ENCODE data around the gene FAM193B.

The FAM193B gene

DNA sequence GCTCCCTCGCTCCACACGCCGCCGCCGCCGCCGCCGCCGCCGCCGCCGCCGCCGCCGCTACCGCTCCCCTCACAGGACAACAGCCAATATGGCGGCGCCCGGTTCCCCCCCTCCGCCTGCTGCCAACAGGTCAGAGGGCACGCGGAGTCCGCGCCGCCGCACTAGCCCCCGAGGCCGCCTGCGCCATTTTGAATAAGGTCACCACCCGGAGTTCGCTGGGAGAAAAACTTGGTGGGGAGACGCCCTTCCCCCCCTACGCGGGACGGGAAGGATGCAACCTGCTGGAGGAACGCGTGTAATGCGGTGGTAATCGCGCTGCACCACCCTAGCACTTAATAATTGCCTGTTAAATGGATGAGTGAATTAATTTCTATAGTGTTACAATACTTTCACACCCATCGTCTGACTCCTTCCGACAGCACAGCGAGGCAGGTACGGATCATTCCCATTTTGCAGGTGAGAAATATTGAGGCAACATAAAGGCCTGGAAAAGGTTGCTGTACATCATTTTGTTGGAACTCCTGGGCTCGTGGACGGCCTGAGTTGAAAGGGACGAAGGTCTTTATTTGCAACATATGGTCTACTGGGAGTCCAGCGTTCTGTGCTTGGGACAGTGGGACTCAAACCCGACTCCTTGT, at the start of gene FAM193B:
Gene FAM193B (minus strand): TSS at position 90 of the 638 bp plus-strand sequence. CDS start 105 bp downstream, outside the sequence.
- in situ Hi-C loops (cut with MboI; ENCODE audit: low sequenced_read_pairs) = no loop called here

DNA sequence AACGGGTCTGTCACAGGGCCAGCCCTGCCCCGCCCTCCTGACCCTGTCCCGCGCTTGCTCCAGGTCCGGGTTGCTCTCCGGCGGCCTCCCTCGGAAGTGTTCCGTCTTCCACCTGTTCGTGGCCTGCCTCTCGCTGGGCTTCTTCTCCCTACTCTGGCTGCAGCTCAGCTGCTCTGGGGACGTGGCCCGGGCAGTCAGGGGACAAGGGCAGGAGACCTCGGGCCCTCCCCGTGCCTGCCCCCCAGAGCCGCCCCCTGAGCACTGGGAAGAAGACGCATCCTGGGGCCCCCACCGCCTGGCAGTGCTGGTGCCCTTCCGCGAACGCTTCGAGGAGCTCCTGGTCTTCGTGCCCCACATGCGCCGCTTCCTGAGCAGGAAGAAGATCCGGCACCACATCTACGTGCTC, 49.8 kb upstream of the FAM193B start:
- in situ Hi-C loops (cut with MboI; ENCODE audit: low sequenced_read_pairs) = no loop called here

DNA sequence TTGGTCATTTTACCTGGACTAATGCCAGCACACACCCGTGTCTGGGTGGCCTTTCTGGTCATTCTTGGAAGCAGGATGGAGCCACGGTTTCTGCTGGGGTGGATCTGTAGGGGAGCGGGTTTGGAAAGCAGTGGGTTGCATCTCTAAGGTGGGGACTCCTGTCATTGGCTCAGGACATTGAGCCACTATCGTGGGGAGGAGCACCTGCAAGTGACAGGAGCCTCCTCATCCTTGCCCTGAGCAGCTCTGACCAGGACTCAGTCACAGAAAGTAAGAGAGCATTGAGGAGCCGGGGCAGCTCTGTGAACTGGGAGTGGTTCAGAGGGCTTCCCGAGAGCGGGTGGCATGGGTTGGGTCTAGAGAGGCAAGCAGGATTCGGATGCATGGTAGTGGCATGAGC, 49.3 kb upstream of the FAM193B start:
- in situ Hi-C loops (cut with MboI; ENCODE audit: low sequenced_read_pairs) = no loop called here

DNA sequence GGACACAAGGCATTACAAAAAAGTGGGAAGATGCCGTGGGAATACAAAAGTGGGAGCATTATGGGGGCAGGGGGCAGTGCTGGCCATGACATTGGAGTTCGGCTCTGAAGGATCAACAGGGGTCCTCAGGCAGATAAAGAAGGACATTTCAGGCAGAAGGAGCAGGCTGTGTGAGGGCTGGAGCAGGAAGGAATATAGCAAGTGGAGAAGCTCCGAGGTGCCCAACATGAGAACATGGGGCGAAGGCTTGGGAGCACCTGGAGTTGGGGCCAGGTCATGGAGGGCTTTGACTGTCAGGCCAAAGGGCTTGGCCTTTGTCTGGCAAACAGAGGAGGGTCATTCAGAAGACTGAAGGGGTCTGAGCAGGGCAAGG, 48.1 kb upstream of the FAM193B start:
- in situ Hi-C loops (cut with MboI; ENCODE audit: low sequenced_read_pairs) = no loop called here

DNA sequence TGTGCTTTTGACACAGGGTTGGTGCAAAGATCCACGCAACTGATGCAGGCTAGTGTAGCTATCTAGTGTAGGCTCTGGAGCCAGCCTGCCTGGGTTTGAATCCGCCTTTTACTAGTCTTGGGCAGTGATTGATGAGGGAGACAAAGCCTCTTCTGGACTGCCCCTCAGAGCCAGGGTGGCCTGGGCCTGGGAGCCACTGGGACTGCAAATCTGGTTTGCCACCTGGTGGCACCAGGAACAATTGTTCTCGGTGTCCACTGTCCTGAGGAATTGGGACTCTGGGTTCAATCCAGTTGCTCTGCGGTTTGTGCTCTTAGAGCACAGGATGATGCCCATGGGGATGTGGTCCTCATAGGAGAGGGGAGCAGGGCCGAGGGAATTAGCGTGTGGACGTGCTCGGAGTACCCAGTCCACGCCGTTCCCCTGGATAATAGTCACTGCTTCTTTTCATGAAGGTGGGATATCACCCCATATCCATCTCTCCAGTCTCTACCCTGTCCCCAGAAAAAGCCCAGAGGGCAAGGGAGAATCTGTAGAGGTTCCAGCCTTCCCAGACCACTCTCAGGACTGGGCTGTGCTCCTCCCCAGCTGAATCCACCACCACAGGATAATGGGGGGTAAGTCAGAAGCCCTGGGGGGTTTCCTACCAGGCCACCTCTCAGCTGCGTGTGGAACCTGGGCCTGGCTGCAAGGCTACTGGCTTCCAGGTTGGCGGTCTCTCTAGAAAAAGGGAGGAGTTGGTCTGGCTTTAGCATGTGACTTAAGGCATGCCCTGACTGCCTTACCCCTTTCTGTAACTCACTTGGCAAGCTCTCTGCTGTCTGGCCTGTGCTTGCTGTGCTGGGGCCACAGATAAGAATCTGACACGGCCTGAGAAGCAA, 47.5 kb upstream of the FAM193B start:
- in situ Hi-C loops (cut with MboI; ENCODE audit: low sequenced_read_pairs) = no loop called here

DNA sequence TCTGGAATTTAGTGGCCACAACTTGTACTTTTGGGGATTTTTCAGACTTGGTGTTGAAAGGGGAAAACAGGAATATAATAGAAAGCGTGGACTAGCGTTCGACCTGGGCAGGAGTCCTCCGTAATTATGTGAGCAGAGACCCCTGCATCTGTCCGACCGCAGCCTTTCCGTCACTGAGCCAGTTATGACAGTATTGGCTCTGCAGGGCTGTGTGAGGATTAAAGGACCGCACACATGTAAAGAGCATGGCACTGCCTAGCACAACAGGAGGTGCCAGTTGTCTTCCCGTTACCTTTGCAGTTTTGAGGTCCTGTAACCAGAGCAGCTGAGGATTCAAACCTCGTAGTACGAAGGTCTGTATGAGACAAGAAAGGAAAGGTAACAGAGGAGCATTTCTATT, 46.8 kb upstream of the FAM193B start:
- in situ Hi-C loops (cut with MboI; ENCODE audit: low sequenced_read_pairs) = no loop called here

DNA sequence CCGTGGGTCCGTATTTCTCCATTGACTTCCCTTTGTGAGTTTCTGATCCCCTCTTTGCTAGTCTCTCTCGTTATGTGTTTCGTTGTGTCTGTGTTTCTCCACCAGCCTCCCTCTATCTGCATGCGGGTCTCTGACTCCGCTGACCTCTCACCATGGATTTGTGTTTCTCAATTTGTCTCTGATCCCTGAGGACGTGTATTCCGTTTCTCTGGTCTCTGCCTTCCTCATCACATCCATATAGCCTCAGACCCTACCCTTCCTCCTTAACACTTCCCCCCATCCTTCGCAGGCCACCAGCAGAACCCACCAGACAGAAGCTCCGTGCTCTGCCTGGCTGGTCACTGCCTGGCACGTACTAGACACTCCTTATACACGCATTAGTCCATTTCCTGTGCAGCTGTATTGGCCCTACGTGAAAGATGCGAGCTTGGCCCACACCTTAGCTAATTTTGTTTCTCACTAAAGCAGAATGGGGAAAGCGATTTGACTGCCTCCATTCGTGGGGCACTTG, 46.2 kb upstream of the FAM193B start:
- in situ Hi-C loops (cut with MboI; ENCODE audit: low sequenced_read_pairs) = no loop called here

DNA sequence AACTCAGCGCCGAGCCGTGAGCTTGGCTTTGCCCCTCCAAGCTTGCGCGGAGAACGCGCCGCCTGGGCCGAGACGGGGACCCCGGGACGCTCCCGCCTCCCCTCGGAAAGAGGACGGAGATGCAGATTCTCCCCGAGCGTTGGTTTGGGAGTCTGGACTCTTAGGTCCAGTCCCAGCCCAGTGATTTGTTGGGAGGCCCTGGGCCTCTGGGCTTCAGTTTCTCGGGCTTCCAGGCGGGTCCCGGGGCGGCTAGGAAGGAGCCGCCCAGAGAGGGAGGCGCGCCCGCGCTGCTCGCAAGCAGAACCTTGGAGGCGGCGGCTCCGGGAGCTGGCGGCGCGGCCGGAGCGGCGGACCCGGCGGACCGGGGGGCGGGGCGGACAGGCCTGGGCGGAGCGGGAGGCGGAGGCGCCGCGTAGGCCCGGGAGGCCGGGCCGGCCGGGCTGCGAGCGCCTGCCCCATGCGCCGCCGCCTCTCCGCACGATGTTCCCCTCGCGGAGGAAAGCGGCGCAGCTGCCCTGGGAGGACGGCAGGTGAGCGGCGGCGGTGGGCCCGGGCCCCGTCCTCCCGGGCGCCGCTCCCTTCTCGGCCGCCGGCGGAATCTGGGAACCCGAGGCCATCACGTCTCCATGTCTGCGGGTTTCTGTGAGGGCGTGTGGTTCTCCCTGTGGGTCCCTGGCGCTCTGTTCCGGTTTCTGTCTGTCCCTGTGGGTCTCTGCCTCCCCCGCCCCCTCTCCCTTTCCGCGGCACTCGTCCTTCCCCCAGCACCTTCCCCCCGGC, 45.6 kb upstream of the FAM193B start, which contains the start of gene B4GALT7:
Gene B4GALT7 (plus strand): TSS at position 402 of the 777 bp plus-strand sequence. CDS start 79 bp downstream, at position 481.
- in situ Hi-C loops (cut with MboI; ENCODE audit: low sequenced_read_pairs) = no loop called here

DNA sequence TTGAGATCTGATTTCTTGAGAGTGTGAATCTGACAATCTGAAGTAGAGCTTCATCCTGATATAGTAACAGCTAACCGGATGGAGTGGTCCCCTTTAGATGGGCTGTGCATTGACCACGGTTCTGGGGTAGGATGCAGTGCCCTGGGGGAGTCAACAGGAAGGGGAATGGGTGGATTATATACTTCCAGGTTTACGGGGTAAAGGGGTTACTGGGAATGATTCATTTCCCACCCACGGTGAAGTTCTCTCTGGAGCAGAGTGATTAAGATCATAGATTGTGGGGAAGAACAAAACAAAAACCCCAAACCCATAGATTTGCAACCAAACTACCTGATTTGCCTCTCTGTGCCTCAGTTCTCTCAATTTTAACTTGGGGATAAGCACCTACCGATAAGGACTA, 44.1 kb upstream of the FAM193B start:
- in situ Hi-C loops (cut with MboI; ENCODE audit: low sequenced_read_pairs) = no loop called here

DNA sequence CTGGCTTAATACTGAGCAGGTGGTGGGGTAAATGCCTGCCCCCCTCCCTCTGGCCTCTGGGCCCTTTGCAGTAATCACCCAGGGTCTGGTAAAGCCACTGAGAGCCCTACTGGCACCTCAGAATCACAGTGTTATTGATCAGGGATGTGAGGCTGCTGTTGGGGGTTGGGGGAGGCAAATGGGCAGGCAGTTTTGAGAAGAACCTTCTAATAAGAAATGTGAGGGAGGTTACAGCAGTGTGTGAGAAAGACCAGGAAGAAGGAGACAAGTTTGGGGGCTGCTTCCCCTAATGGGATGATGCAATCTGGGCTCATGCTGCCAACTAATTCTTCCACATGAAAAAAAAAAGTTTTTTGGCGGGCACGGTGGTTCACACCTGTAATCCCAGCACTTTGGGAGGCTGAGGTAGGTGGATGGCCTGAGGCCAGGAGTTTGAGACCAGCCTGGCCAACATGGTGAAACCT, 42.4 kb upstream of the FAM193B start:
- in situ Hi-C loops (cut with MboI; ENCODE audit: low sequenced_read_pairs) = no loop called here

DNA sequence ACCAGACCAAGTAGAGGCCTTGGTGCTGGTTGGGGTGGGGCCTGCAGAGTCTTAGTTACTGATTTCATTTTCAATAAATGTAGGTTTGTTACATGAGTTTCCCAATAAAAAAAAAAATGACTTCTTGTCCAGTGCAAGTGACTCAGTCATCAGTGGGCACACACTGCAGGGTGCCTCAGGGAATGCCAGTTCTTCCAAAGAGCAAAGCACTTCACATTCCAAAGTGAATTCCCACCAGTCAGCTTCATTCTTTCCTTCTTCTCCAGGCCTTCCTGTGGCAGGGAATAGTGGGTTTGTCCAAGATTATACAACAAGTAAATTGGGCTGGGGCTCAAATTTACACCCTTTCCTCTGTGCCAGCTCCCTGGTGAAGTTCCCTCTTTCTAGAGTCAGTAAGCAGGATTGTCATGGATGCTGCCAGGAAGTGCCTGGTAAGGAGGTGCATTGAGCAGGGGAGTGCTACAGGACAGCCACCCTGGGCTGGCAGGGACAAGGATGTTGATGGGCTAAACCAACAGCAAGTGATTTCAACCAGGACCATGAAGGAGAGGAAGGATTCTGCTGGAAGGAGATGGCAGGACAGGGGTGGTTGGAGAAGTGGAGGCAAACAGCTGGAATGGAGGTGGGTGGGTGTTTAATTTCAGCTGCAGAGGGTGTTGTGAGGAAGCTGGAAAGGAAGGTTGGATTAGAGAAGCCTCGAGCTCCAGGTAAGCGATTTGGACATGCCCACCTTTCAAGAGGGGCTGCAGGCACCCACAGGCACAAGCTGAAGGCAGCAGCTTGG, 41.8 kb upstream of the FAM193B start:
- in situ Hi-C loops (cut with MboI; ENCODE audit: low sequenced_read_pairs) = no loop called here

DNA sequence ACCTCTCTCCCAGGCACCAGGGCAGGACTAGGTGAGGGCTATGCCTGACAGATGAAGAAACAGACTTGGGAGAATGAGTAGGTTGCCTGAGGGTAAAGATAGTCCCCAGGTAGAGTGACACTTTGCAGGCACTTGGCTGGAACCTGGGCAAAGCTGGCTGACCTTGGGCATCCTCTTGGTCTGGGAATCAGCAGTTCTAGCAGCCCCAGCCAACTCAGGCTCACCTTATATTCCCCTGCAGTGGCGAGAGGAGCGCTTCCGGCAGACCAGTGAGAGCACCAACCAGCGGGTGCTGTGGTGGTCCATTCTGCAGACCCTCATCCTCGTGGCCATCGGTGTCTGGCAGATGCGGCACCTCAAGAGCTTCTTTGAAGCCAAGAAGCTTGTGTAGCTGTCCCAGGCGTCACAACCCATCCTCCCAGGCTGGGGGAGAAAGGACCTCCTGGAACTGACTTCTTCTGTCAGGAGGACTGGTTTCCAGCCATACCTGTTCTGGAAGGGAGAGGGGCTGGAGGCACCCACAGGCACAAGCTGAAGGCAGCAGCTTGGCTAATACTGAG, 40.7 kb upstream of the FAM193B start:
- in situ Hi-C loops (cut with MboI; ENCODE audit: low sequenced_read_pairs) = no loop called here

DNA sequence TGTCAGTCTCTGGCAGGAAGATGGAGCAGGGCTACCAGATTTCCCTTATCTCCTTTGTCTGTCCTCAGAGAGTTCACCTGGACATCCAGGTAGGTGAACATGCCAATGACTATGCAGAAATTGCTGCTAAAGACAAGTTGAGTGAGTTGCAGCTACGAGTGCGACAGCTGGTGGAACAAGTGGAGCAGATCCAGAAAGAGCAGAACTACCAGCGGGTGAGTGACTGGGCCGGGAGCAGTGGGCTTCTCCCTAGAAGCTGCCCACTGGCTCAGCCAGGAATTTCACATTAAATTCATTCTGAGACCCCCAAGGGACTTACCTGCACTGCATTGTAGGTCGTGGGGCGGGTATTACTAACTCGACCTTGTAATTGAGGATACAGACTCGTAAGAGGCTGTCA, 39.7 kb upstream of the FAM193B start:
- in situ Hi-C loops (cut with MboI; ENCODE audit: low sequenced_read_pairs) = no loop called here

DNA sequence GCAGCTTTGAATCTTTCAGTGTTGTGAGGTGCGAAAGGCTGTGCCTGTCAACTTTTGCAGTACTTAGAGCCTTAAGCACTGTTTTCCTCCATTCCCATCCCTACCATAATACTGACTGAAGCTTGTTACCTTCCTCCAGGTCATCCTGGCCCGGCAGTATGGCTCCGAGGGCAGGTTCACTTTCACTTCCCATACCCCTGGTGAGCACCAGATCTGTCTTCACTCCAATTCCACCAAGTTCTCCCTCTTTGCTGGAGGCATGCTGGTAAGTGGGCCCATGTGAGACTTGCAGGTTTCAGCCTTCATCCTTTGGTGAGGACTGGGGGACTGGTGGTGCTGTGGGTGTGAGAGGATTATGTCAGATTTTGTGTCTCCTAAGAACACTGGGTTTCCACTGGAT, 39.1 kb upstream of the FAM193B start:
- in situ Hi-C loops (cut with MboI; ENCODE audit: low sequenced_read_pairs) = no loop called here

DNA sequence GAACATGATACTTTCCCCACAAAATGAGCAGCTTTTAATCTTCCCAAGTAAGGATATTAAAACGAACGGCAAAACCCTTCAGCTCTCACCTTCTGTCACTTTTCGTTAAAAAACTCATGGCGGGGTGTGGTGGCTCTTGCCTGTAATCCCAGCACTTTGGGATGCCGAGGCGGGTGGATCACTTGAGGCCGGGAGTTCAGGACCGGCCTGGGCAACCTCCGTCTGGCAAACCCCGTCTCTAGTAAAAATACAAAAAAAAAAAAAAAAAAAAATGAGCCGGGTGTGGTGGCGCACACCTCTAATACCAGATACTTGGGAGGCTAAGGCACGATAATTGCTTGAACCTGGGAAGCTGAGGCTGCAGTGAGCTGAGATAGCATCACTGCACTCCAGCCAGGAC, 38.5 kb upstream of the FAM193B start:
- in situ Hi-C loops (cut with MboI; ENCODE audit: low sequenced_read_pairs) = no loop called here

DNA sequence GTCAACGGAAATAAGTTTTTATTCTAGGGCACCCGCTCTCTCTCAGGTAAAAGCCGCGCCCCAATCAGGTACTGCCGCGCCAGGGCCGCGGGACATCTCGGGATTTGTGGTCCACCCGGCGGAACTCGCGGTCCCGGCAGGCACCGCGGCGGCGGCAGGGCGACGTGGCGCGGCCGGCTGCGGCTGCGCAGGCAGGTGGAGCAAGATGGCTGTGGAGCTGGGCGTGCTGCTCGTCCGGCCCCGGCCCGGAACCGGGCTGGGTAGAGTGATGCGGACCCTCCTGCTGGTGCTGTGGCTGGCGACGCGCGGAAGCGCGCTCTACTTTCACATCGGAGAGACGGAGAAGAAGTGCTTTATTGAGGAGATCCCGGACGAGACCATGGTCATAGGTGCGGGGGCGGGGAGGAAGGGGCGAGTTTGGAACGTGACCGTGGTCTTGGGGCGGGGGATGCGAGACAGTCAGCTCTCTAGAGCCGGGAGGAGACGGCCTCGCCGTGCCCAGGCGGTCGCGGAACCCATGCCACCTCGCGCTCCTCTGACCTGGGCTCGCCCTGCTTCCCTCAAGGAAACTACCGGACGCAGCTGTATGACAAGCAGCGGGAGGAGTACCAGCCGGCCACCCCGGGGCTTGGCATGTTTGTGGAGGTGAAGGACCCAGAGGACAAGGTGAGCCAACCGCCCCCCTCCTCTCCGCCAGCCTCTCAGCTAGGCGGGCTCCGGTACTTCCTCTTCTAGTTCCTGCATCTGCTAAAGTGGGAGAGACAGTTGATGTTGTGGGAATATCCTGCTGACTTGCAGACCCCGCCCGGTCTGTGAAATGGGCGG, 37.9 kb upstream of the FAM193B start, which contains the start of gene TMED9:
Gene TMED9 (plus strand): TSS at position 194 of the 825 bp plus-strand sequence. CDS start 12 bp downstream, at position 206.
- in situ Hi-C loops (cut with MboI; ENCODE audit: low sequenced_read_pairs) = no loop called here

DNA sequence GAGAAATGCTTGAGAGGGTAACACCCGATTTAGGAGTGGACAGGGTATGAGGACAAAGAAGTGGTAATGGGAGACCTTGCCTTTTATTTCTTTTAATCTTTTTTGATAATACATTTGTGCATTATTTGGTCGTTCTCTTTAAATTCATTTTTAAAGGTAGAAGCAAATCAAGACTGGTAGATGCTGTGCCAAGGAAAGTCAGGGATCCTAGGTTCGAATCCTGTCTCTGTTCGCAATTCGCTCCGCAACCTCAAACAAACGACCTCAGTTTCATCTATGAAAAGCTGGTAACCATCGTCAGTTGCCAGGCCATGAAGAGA, 37.3 kb upstream of the FAM193B start:
- in situ Hi-C loops (cut with MboI; ENCODE audit: low sequenced_read_pairs) = no loop called here

DNA sequence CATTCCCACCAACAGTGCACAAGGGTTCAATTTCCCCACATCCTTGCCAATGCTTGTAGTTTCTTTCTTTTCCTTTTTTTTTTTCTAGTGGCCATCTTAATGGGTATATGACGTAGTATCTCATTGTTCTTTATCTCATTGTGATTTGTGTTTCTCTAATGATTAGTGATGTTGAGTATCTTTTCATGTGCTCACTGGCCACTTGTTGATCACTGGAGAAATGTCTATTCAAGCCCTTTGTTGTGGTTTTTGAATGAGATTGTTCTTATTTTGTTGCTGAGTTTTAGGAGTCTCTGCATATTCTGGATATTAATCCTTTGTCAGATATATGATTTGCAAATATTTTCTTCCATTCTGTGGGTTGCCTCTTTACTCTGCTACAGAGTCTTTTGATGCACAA, 36.0 kb upstream of the FAM193B start:
- in situ Hi-C loops (cut with MboI; ENCODE audit: low sequenced_read_pairs) = no loop called here

DNA sequence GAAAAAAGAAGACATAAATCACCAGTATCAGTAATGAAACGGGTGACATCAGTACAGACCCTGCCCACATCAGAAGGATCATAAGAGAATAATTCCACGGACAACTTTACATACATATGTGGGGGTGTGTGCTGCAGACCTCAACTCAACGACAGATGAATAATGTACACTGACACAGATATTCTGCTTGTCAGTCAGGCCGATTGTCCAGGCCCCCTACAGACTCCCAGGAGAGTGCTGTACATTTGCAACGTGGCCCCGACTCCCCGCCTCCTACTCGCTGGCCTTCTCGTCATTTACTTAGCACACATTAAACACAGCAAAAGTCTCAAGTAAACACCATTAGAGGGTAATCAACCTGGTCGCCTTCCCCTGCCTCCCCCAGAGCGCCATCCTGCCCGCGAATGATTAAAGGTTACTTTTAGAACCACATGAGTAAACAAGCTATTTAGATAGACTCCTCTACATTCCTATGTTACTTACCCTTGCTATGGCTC, 34.1 kb upstream of the FAM193B start:
- in situ Hi-C loops (cut with MboI; ENCODE audit: low sequenced_read_pairs) = no loop called here
